Right lobe of liver (tissue), 4 donors: ENCODE measurements around the gene SYPL2.

Experiments used
- POLR2A ChIP-seq: fragments of 450-650 bp; IDR thresholded peaks from one replicate; pipeline ENCODE4 v1.6.1; 2017; ENCODE audit warnings: antibody characterized with exemption, mild to moderate bottlenecking
- TF ChIP-seq, protein P1 (sequence below), 4 donors: fragments of 200-600 bp in 3 of 4; fragments of 450-650 bp in 1 of 4; IDR thresholded peaks; one replicate each; pipeline versions ENCODE4 v1.5.1 to v1.8.0; 2016 to 2022; ENCODE audit warnings: antibody characterized with exemption in 4 of 4, mild to moderate bottlenecking in 2 of 4
- donor health status: DM: no; HTN: no; CAD: no.
- donor health status: DM: no; HTN: no; CAD: no.
- donor health status: DM: no; HTN: yes; CAD: no.

- TF ChIP-seq, protein P1, sequence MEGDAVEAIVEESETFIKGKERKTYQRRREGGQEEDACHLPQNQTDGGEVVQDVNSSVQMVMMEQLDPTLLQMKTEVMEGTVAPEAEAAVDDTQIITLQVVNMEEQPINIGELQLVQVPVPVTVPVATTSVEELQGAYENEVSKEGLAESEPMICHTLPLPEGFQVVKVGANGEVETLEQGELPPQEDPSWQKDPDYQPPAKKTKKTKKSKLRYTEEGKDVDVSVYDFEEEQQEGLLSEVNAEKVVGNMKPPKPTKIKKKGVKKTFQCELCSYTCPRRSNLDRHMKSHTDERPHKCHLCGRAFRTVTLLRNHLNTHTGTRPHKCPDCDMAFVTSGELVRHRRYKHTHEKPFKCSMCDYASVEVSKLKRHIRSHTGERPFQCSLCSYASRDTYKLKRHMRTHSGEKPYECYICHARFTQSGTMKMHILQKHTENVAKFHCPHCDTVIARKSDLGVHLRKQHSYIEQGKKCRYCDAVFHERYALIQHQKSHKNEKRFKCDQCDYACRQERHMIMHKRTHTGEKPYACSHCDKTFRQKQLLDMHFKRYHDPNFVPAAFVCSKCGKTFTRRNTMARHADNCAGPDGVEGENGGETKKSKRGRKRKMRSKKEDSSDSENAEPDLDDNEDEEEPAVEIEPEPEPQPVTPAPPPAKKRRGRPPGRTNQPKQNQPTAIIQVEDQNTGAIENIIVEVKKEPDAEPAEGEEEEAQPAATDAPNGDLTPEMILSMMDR (IDR thresholded peaks at IDR 0.05) = no peak
- no peak for TF ChIP-seq POLR2A
Measured at GRCh38 chr1:109475261-109475660, 8.9 kb downstream of the SYPL2 start.
